IMR-90 (cell line): ENCODE data around the gene ITM2B.

Source experiments
- CEBPB ChIP-seq: IDR thresholded peaks from 2 replicates; pipeline ENCODE4 v1.6.1; 2012; ENCODE audit warnings: low read depth, low read length, improper control_type of control experiment
- CHD1 ChIP-seq: IDR thresholded peaks from 2 replicates; pipeline ENCODE4 v1.6.1; 2012; ENCODE audit warnings: low read depth, low read length, improper control_type of control experiment
- ELK1 ChIP-seq: fragments of 150-350 bp; IDR thresholded peaks from 2 replicates; pipeline ENCODE4 v1.6.1; 2016; ENCODE audit warnings: low read depth, mild to moderate bottlenecking, low read length, moderate library complexity, borderline replicate concordance
- MAFK ChIP-seq: IDR thresholded peaks from 2 replicates; pipeline ENCODE4 v1.6.1; 2012; ENCODE audit warnings: low read depth, low read length, improper control_type of control experiment
- MAZ ChIP-seq: IDR thresholded peaks from 2 replicates; pipeline ENCODE4 v1.6.1; 2012; ENCODE audit warnings: low read depth, mild to moderate bottlenecking, low read length, improper control_type of control experiment, moderate library complexity, borderline replicate concordance
- POLR2A ChIP-seq: IDR thresholded peaks from 2 replicates; pipeline ENCODE4 v1.6.1; 2012; ENCODE audit warnings: mild to moderate bottlenecking, low read depth, low read length
- RAD21 ChIP-seq: IDR thresholded peaks from 2 replicates; pipeline ENCODE4 v1.6.1; 2012; ENCODE audit warnings: low read length, improper control_type of control experiment
- RFX5 ChIP-seq: IDR thresholded peaks from 2 replicates; pipeline ENCODE4 v1.8.0; 2012; ENCODE audit warnings: low read depth, mild to moderate bottlenecking, low read length, moderate library complexity
- SMC3 ChIP-seq: fragments of 150-350 bp; IDR thresholded peaks from 2 replicates; pipeline ENCODE4 v1.6.1; 2016; ENCODE audit warnings: low read depth, mild to moderate bottlenecking, antibody characterized with exemption, low read length, moderate library complexity
- TF ChIP-seq, protein P1 (sequence below): conservative IDR thresholded peaks from 2 replicates; pipeline ENCODE4 v1.5.1; 2012; ENCODE audit warnings: mild to moderate bottlenecking, low read depth, low read length, improper control_type of control experiment

- TF ChIP-seq, protein P1, sequence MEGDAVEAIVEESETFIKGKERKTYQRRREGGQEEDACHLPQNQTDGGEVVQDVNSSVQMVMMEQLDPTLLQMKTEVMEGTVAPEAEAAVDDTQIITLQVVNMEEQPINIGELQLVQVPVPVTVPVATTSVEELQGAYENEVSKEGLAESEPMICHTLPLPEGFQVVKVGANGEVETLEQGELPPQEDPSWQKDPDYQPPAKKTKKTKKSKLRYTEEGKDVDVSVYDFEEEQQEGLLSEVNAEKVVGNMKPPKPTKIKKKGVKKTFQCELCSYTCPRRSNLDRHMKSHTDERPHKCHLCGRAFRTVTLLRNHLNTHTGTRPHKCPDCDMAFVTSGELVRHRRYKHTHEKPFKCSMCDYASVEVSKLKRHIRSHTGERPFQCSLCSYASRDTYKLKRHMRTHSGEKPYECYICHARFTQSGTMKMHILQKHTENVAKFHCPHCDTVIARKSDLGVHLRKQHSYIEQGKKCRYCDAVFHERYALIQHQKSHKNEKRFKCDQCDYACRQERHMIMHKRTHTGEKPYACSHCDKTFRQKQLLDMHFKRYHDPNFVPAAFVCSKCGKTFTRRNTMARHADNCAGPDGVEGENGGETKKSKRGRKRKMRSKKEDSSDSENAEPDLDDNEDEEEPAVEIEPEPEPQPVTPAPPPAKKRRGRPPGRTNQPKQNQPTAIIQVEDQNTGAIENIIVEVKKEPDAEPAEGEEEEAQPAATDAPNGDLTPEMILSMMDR = no peak
- no peak for TF ChIP-seq ELK1
- no peak for TF ChIP-seq POLR2A
- no peak for TF ChIP-seq MAFK
- TF ChIP-seq RAD21 = no peak
- TF ChIP-seq SMC3 = no peak
- no peak for TF ChIP-seq RFX5
- no peak for TF ChIP-seq CEBPB
- no peak for TF ChIP-seq MAZ
- TF ChIP-seq CHD1 = no peak
Measured at GRCh38 chr13:48221686-48222187, 11.3 kb upstream of the ITM2B start.
